Body of pancreas (tissue), 4 donors: ENCODE data around the gene FSTL5. TPM values are rescaled to one million over a fixed set of nuclear protein-coding genes. Genes with fewer than 3 reads are reported as not detected.
A peak's percentile ranks its signal among the peaks of the same experiment; 100 is the strongest.

Source experiments
- ATAC-seq: fragments of 150-250 bp; one replicate; pipeline ENCODE4 v1.9.1; 2016
- DNase-seq, 4 donors: peaks; one replicate each; pipeline ENCODE4 v3.0.0-alpha.2; 2019
- H3K27ac ChIP-seq, 4 donors: fragments of 200-600 bp; sonication (generic); 1 replicate in 3 of 4; 2 replicates in 1 of 4; pipeline versions ENCODE4 v1.5.1 to v1.6.1; 2016 to 2019; ENCODE audit warnings: mild to moderate bottlenecking in 1 of 4, mixed read lengths in 1 of 4, moderate library complexity in 1 of 4
- H3K27me3 ChIP-seq, 2 donors: fragments of 200-600 bp; sonication (generic); one replicate each; pipeline ENCODE4 v1.6.0; 2016; ENCODE audit warnings: mild to moderate bottlenecking in 1 of 2
- H3K36me3 ChIP-seq, 2 donors: fragments of 200-600 bp; sonication (generic); replicated peaks in 1 of 2; 2 replicates each; pipeline ENCODE4 v1.5.1; 2016; ENCODE audit warnings: low read depth in 2 of 2; ENCODE audit not compliant: insufficient read depth in 1 of 2
- H3K4me1 ChIP-seq: fragments of 200-600 bp; sonication (generic); one replicate; pipeline ENCODE4 v1.6.0; 2016
- H3K4me3 ChIP-seq, 2 donors: fragments of 200-600 bp; sonication (generic); 1 replicate in 1 of 2; 2 replicates in 1 of 2; pipeline ENCODE4 v1.5.1; 2016 to 2019
- H3K9me3 ChIP-seq, 3 donors: fragments of 200-600 bp; sonication (generic); 1 replicate in 2 of 3; 2 replicates in 1 of 3; pipeline ENCODE4 v1.5.1; 2016
- CTCF ChIP-seq, 7 experiments: fragments of 450-650 bp in 4 of 7; fragments of 200-600 bp in 3 of 7; sonication (generic) in 3 of 7; IDR thresholded peaks; one replicate each; pipeline ENCODE4 v1.5.1; 2016 to 2019; ENCODE audit warnings: antibody characterized with exemption in 7 of 7
- POLR2A ChIP-seq, 3 donors: fragments of 450-650 bp; IDR thresholded peaks; one replicate each; pipeline ENCODE4 v1.6.1; 2016; ENCODE audit warnings: antibody characterized with exemption in 3 of 3, mild to moderate bottlenecking in 2 of 3
- WGBS, 2 donors: methylation state at CpG; one replicate each; pipeline ENCODE4 v1.1.5; 2017; 5-methylcytosine and 5-hydroxymethylcytosine counted together
- intact Hi-C: fragments of 100-400 bp; cut with DNase I; formaldehyde crosslinking; loops from one replicate; pipeline ENCODE4 v1.15.1; 2023
- total RNA-seq, 2 donors: library from RNA; depleted of rRNA; stranded (reverse); fragments of >200 nt; gene quantifications; one replicate each; pipeline ENCODE4 v1.1.0, GENCODE V29; 2016

FSTL5 gene
- total RNA-seq, 2 donors from 2014 or later, result 1.3 TPM; not detected in 1

- intact Hi-C loops, result no loop called here
Measured at GRCh38 chr4:161799710-161800109, 364.1 kb downstream of the FSTL5 start.

GRCh38 chr4:161792991-161793390 is 370.8 kb downstream of the FSTL5 start:
- no peak overlapping the region for H3K4me3 ChIP-seq
- no peak overlapping the region for H3K27ac ChIP-seq
- H3K9me3 ChIP-seq, result peaks cover 0 to 7% (median 0%) of the 10 kb centered on the region in 3 donors
- DNase-seq, result peak in 1 of 4 donors; percentile 8
- no peak for ATAC-seq
- no peaks in the 10 kb centered on the region for H3K4me1 ChIP-seq
- 81 to 89% methylated on average over 4 of the region's 4 CpGs for WGBS, 2 donors
- no peak for TF ChIP-seq CTCF (IDR thresholded peaks at IDR 0.05)
- no peak for TF ChIP-seq POLR2A (IDR thresholded peaks at IDR 0.05)
- intact Hi-C loops, result no loop called here
- H3K36me3 ChIP-seq, result no peaks in the 10 kb centered on the region
- no peaks in the 10 kb centered on the region for H3K27me3 ChIP-seq

More at GRCh38 chr4:161799710-161800109, 364.1 kb downstream of the FSTL5 start:
- 11 to 22% methylated on average over 3 of the region's 3 CpGs for WGBS, 2 donors
- Histone ChIP-seq H3K9me3 (no peaks in the 10 kb centered on the region), H3K27me3 (no peaks in the 10 kb centered on the region), H3K4me3 (no peak overlapping the region), H3K4me1 (peaks cover 3% of the 10 kb centered on the region), H3K36me3 (no peaks in the 10 kb centered on the region), H3K27ac (no peak overlapping the region)
- ATAC-seq, result no peak
- TF ChIP-seq POLR2A (IDR thresholded peaks at IDR 0.05) (no peak), CTCF (IDR thresholded peaks at IDR 0.05) (no peak)
- DNase-seq, result no peak

- Histone ChIP-seq H3K27me3 (no peaks in the 10 kb centered on the region), H3K9me3 (peaks cover 0 to 7% (median 0%) of the 10 kb centered on the region in 3 donors), H3K4me1 (no peaks in the 10 kb centered on the region), H3K36me3 (no peaks in the 10 kb centered on the region), H3K4me3 (no peak overlapping the region), H3K27ac (no peak overlapping the region)
- intact Hi-C loops, result no loop called here
- WGBS, 2 donors, result 84 to 96% methylated on average over 7 to 13 of the region's 13 CpGs
- TF ChIP-seq CTCF (IDR thresholded peaks at IDR 0.05) (no peak), POLR2A (IDR thresholded peaks at IDR 0.05) (no peak)
- no peak for ATAC-seq
- DNase-seq, result no peak
Measured at GRCh38 chr4:161791796-161792556, 371.8 kb downstream of the FSTL5 start.

- no peak for DNase-seq
- no peaks in the 10 kb centered on the region for H3K27me3 ChIP-seq
- WGBS, 2 donors, result 54 to 55% methylated on average over 5 of the region's 5 CpGs
- no peak overlapping the region for H3K27ac ChIP-seq
- intact Hi-C loops, result no loop called here
- no peaks in the 10 kb centered on the region for H3K36me3 ChIP-seq
- TF ChIP-seq CTCF (IDR thresholded peaks at IDR 0.05), result no peak
- no peak for TF ChIP-seq POLR2A (IDR thresholded peaks at IDR 0.05)
- no peak overlapping the region for H3K4me3 ChIP-seq
- no peaks in the 10 kb centered on the region for H3K4me1 ChIP-seq
- H3K9me3 ChIP-seq, result no peaks in the 10 kb centered on the region
- ATAC-seq, result no peak
Measured at GRCh38 chr4:161767116-161767515, 396.7 kb downstream of the FSTL5 start.

GRCh38 chr4:161762796-161763195 is 401.0 kb downstream of the FSTL5 start:
- WGBS, 2 donors, result 65 to 73% methylated on average over 1 of the region's 1 CpG
- ATAC-seq, result no peak
- H3K36me3 ChIP-seq, result no peaks in the 10 kb centered on the region
- H3K9me3 ChIP-seq, result no peaks in the 10 kb centered on the region
- H3K4me1 ChIP-seq, result no peaks in the 10 kb centered on the region
- no peak for TF ChIP-seq POLR2A (IDR thresholded peaks at IDR 0.05)
- TF ChIP-seq CTCF (IDR thresholded peaks at IDR 0.05), result no peak
- DNase-seq, result no peak
- no peak overlapping the region for H3K27ac ChIP-seq
- intact Hi-C loops, result no loop called here
- H3K27me3 ChIP-seq, result no peaks in the 10 kb centered on the region
- no peak overlapping the region for H3K4me3 ChIP-seq
